ENCODE data around the gene PHYHIPL. TPM values are rescaled to one million over a fixed set of nuclear protein-coding genes. Genes with fewer than 3 reads are reported as not detected.

PHYHIPL gene
- total and polyA plus RNA-seq, 2 of the 8 experiments (the other 6 are each of a cell fraction or from before 2014, with no cell fraction given): 0.23 to 0.48 TPM

DNA sequence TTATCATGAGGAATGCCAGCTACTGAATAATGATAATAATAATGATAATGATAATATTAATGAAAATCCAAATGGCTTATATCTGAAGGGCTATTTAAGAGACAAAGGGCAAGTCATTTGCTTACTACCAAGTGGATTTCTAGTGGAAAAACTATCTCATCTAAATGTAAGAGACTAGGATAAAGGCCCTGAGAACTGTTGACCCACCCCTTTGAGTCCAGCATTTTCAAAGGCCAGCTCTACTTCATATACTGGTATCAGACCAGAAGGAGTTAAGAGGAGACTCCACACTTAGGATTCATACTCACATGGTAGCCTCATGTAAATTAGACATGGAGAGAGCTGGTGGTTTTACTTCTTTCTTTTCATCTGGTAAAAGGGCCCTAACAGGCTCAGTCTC is 76.0 kb downstream of the PHYHIPL start:
- H4K91ac ChIP-seq (replicated peaks; ENCODE audit: insufficient read length, low read length): no peak overlapping the region
- no peak for FAIRE-seq

More for the DNA sequence above, 76.0 kb downstream of the PHYHIPL start:
- no peak overlapping the region for H2AFZ ChIP-seq (ENCODE audit: low read length)
- H2BK15ac ChIP-seq (ENCODE audit: low read length): no peak overlapping the region
- H4K5ac ChIP-seq (ENCODE audit: insufficient read length, low read depth, low read length): no peak overlapping the region
- H3K27me3 ChIP-seq (replicated peaks in 1 of 4; ENCODE audit: control insufficient read depth in 3 of 4, extremely low read depth in 1 of 4, insufficient read depth in 3 of 4, low read length in 3 of 4): no peaks in the 10 kb centered on the region
- no peak overlapping the region for H2BK120ac ChIP-seq (replicated peaks; ENCODE audit: low read depth, low read length)
- no peak for TF ChIP-seq RFX5 (IDR thresholded peaks at IDR 0.05; ENCODE audit: borderline replicate concordance, low read depth, low read length)
- CTCF ChIA-PET (ENCODE audit: partially characterized antibody): interaction anchor here (1.5 kb wide), 1 partner anchor 9 kb away, joined by 3 read pairs; no protein-coding TSS in a partner anchor
- H3K4me3 ChIP-seq (ENCODE audit: extremely low read depth in 1 of 4, insufficient read depth in 2 of 4, low read depth in 3 of 4, low read length in 4 of 4): no peak overlapping the region
- DNase-seq (ENCODE audit: low read depth in 1 of 2, low spot score in 2 of 2): no peak
- H2BK5ac ChIP-seq (ENCODE audit: low read depth, low read length): no peak overlapping the region
- H3K9ac ChIP-seq (replicated peaks in 1 of 4; ENCODE audit: extremely low read depth in 1 of 4, low read depth in 3 of 4, low read length in 3 of 4): no peak overlapping the region
- no peaks in the 10 kb centered on the region for H3K23me2 ChIP-seq (ENCODE audit: low read depth, low read length)
- no peaks in the 10 kb centered on the region for H3K9me3 ChIP-seq (ENCODE audit: insufficient read depth in 2 of 2, low read depth in 1 of 2, low read length in 1 of 2)
- no peak overlapping the region for H3K4me2 ChIP-seq (ENCODE audit: insufficient read depth in 1 of 2, low read depth in 2 of 2, low read length in 2 of 2)
- no peaks in the 10 kb centered on the region for H3K79me1 ChIP-seq (ENCODE audit: low read depth, low read length)
- POLR2A ChIA-PET (ENCODE audit: partially characterized antibody): no interaction called here
- H3K79me2 ChIP-seq (ENCODE audit: control insufficient read depth in 1 of 2, insufficient read depth in 2 of 2, low read length in 2 of 2): no peaks in the 10 kb centered on the region
- no peak overlapping the region for H3K4ac ChIP-seq (replicated peaks; ENCODE audit: insufficient read length, low read depth, low read length)
- H4K20me1 ChIP-seq (replicated peaks in 1 of 2; ENCODE audit: control insufficient read depth in 1 of 2, insufficient read depth in 2 of 2, low read length in 2 of 2): no peaks in the 10 kb centered on the region
- no peak overlapping the region for H3K27ac ChIP-seq (ENCODE audit: low read depth, low read length)
- H2AK5ac ChIP-seq (ENCODE audit: low read depth, low read length): no peak overlapping the region
- no peaks in the 10 kb centered on the region for H3K36me3 ChIP-seq (ENCODE audit: control insufficient read depth in 2 of 4, insufficient read depth in 4 of 4, low read length in 3 of 4)
- H2BK12ac ChIP-seq (ENCODE audit: low read depth, low read length): no peak overlapping the region
- no peak overlapping the region for H2BK20ac ChIP-seq (ENCODE audit: low read length)
- H3K18ac ChIP-seq (ENCODE audit: extremely low read depth, low read length): no peak overlapping the region
- no peaks in the 10 kb centered on the region for H3K4me1 ChIP-seq (replicated peaks in 1 of 4; ENCODE audit: control insufficient read depth in 3 of 4, insufficient read depth in 4 of 4, low read length in 3 of 4)
- H4K8ac ChIP-seq (ENCODE audit: extremely low read depth, insufficient read depth, low read length): no peak overlapping the region
- H3K23ac ChIP-seq (ENCODE audit: insufficient read length): no peak overlapping the region
- no peak overlapping the region for H3K14ac ChIP-seq (ENCODE audit: insufficient read length)
- H3K56ac ChIP-seq (replicated peaks; ENCODE audit: insufficient read length, low read depth, low read length): no peak overlapping the region
